Activated CD4-positive, CD25-positive, alpha-beta regulatory T cell treated with anti-CD3 and anti-CD28 coated beads, Interleukin-2, amount 50 U/mL, for 72 hours (primary cell): ENCODE data around the gene MPZ.
A peak's percentile ranks its signal among the peaks of the same experiment; 100 is the strongest.
"Not testable (repeated sequence)": the region's sequence is repeated elsewhere in the genome, so short reads cannot be mapped to it uniquely, and the experiment has no call there.

Source experiments
- DNase-seq: peaks from one replicate; pipeline ENCODE4 v3.0.0; 2021

MPZ gene

DNA sequence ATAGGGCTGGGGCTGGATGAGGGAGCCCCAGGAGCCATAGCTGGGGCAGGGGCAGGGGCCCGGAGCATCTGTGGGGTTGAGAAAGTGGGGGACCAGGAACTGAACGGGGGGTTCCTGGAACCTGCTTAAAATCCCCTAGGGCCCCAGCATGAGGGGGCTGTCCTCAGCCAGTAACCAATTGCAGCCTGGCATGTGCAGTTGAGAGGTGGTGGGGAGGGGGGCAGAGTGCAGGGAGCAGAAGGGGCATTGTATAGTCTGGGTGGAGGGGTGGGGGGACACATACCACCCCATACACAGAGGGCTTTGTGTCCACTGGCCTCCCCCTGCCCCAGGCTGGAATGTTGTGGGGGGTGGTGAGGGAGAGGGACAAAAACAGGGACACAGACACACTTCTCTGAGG is at the start of gene MPZ:
Gene MPZ, minus strand, starts transcription at position 101 of the 400 bp plus-strand sequence. Its CDS starts 63 bp downstream, at position 38.
- no peak for DNase-seq

DNA sequence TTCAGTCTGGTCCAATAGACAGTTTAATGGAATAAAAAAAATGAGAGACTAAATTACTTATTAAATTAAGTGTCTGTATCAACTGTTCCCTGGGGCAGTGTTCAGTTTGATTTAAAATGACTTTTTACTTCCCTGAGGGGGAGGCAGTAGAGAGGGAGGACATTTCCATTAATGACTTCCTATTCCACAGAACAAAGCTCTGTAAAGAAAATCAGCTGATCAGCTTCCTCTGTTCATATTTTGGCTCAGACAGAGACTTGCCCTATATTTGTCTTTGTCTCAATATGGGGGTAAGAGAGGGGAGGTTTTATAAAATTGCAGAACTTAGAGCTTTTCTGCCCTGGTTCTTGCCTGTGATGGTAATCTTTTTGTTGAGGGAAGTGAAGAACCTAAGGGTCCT is 49.5 kb upstream of the MPZ start:
- no peak for DNase-seq

- DNase-seq: no peak
Observed at GRCh38 chr1:161357073-161357472, 47.3 kb upstream of the MPZ start.

DNA sequence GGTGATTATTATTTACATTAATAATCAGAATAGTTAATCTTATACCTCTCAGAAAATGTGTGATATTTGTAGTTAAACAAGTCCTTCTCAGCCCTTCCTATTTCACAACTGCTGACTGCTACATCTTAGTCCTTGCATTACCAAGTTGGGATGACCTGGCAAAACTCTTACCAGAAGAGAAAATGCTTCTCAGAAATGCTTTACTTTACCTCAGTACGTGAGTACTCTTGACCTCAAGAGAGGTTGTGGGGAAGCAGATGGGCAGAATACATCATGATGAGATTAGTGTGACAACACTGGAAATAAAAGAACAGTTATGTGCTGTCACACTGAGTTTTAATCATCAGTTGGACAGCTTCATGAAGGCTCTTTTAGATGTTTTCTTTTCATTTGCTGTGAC is 41.7 kb upstream of the MPZ start:
- no peak for DNase-seq

GRCh38 chr1:161350671-161351070 is 40.9 kb upstream of the MPZ start:
- no peak for DNase-seq

DNA sequence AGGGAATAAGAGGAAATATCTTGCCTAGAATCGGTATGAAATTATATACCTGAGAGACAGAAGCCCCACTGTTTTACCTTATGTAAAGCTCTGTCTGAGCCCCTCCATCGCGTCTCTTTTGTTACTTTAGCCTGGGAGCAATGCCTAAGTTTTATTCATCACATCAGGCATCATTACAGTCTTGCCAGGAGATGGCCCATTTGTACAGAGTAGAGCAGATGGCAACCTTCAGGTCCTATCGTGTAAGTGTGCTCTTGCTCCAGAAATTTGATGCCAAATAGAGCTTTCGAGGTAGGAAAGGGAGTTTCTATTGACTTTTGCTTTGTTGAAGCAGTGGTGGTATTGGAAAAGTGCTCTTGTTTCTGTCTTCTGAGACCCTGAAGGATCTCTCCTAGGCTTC is 33.1 kb upstream of the MPZ start:
- no peak for DNase-seq

DNA sequence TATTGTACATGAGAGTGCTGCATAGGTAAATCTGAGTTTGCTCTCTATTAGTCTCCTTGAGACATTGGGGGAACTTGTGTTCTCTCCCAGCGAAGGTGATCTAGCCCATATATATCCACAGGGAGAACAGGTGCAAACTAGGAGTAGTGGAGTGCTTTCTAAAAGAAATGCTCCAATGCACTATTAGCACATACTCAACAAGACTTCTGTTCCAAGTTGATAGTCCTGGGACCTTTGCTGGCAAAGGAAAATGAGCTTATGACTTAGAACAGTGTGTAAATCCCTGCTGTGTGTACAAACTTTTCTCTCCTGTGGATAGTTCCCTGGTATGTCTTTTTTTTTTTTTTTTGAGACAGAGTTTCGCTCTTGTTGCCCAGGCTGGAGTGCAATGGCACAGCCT is 32.4 kb upstream of the MPZ start:
- no peak for DNase-seq

DNA sequence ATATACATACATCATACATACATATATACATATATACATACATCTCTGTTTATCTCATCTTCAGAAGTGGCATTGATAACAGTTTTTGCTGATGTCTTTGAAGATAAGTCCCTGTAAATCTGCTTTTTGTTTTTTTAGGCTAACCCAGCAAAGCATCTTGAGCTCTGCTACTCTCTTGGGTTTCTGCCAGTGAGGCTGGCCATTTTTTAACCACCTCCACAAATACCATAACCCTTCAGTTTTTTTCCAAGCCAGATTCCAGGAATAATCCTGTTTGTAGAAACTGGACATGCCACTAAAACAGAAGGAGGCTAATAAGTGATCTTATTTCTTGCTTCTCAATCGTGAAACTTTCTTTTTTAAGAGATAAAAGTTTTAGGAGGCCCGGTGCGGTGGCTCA is 26.0 kb upstream of the MPZ start:
- no peak for DNase-seq

DNA sequence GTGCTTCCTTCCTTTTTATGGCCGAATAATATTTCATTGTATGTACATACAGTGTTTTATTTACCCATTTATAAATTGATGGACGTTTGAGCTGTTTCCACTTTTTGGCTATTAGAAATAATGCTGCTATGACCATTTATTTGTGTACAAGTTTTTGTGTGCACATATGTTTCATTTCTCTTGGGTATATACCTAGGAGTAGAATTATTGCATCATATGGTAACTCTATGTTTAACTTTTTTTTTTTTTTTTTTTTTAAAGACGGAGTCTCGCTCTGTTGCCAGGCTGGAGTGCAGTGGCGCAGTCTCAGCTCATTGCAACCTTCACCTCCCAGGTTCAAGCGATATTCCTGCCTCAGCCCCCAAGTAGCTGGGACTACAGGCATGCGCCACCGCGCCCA is 23.4 kb upstream of the MPZ start:
- DNase-seq: no peak

DNA sequence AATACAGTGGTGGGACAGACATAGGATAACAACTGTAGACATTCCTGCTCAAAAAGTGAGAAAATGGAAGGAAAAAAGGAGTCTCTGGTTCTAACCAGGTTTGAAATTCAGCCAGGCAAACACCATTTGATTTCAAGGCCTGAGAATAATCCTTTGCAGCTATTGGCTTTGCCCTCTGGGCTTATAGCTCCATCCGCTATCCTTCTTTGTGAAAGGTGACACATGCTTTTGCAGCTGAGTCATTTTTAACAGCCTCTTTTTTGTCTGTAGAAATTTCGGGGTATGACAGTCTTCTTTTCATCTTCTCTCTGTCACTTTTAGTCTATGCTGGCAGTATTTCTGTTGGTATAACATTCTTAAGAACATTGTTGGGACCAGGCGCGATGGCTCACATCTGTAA is 20.6 kb upstream of the MPZ start:
- DNase-seq: no peak

DNA sequence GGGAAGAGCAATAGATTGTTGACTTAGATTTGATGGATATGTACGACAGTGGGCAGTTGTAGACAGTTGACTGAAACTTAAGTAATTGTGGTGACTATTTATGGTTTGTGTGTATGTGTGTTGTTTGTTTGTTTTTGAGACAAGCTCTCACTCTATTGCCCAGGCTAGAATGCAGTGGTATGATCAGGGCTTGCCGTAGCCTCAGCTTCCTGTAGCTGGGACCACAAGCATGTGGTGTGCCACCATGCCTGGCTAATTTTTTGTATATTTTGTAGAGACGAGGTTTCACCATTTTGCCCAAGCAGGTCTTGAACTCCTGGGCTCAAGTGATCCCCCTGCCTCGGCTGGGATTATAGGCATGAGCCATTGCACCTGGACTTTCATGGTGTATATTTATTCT is 14.3 kb upstream of the MPZ start:
- no peak for DNase-seq

GRCh38 chr1:161315841-161316674 is 6.3 kb upstream of the MPZ start:
- not testable (repeated sequence) for DNase-seq

DNA sequence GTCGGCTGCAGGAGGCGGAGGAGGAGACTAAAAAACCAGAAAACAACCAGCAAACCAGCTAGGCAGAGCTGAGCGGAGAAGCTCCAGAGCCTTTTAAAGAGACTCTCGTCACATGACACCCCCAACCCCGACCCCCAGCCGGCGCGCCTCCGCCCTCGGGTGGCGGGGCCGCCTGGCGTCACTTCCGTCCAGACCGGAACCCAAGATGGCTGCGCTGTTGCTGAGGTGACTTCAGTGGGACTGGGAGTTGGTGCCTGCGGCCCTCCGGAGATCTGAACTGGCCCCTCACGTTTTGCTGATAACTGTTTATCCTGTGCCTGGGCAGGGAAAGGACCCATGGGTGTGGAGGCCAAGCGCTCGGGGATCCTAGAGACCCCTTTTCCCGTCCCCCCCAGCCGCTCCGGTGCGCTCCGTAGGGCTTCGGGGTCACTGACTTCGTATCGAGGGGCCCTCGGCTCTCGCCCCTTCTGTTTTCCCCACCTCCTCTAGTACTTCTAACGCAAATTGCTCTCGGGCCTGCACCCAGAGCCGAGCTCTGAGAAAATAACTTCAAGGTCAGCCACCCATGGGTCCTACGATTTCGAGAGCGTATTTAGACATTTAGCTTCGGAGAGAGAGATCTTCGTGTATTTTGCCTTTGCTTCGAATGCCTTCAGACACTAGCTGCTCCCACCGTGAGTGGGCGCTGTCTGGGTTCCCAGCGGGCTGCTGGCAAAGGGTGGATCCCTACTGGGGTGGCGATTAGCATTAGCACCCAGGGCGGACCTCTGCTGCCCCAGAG is 4.6 kb upstream of the MPZ start, which contains the start of gene SDHC:
Gene SDHC, plus strand, starts transcription at position 181 of the 781 bp plus-strand sequence. Its CDS starts 25 bp downstream, at position 206.
- DNase-seq: peak; percentile 86

DNA sequence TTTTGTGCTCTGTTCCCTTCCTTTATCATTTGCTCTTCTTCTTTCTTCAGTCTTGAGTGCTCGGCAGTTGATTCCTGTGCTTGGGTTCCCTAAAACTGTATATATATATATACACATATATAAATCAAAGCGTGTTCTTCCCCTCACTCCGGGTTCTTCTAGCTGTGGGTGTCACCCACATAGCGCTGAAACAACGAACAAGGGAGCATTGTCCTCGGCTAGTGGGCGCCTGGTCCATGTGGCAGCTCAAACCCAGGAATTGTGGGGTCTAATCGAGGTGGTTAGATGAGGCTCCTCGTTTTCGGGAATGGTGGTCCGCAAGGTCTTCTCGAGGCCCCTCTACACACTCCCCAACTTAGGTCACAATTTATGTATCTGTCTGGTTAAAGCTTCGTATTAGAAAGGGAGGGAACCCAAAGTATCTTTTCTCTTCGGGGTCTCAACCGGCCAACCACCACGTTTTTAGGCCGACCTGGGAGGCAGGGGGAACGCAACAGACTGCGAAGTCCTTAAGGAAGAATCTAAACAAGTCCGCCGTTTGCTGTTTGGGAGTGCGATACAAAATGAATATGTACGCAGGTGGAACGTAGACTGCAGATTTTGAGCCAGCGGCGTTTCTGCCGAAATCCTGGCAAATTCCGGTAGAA is 3.9 kb upstream of the MPZ start:
- DNase-seq: no peak

GRCh38 chr1:161311595-161312181 is 1.9 kb upstream of the MPZ start:
- no peak for DNase-seq

- DNase-seq: no peak
Observed at GRCh38 chr1:161307892-161308638, 1.7 kb downstream of the MPZ start.

DNA sequence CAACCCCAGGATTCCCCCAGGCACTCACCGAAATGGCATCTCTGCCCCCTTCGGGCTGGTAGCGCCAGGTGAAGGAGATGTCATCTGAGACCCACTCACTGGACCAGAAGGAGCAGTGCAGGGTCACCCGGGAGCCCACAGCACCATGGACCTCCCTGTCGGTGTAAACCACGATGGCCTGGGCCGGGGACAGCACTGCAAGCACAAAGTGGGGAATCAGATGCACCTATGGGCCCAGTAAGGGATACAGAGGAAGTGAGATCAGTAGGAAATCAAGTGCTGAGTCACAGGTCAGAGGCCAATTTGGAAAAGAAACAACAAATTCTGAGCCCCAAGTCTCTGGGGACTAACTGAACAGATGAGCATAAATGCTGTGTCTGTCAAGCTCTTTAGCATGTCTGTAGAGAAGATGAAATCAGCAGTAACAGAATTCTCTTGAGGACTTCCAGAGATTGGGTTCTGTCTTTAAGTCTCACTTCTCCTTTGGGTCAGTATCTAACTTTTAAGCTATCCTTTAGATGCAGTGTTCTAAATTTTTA is 2.5 kb downstream of the MPZ start:
- peak; percentile 36 for DNase-seq

GRCh38 chr1:161305867-161306519 is 3.8 kb downstream of the MPZ start:
- DNase-seq: peak; percentile 82

- DNase-seq: no peak
Observed at GRCh38 chr1:161304927-161305866, 4.6 kb downstream of the MPZ start.

DNA sequence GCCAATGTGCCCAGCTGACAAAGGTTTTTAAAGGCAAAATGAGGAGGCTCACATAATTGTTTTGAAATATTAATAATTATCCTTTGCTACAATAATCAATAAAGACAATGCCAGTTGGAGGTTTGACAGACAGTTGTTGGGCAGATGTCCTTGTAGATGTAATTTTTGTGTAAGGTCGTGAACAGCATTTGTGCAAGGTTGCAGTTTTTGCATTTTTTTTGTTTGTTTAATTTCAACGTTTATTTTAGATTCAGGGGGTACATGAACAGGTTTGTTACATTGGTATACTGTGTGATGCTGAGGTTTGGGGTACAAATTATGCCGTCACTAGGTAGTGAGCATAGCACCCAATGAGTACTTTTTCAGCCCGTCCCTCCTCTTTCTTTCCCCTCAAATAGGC is 9.3 kb downstream of the MPZ start:
- DNase-seq: no peak
